H1 (cell line): ENCODE measurements around the gene CCDC174.

Experiments
- POLR2A ChIP-seq, 2 experiments: IDR thresholded peaks; 1 replicate in 1 of 2; 2 replicates in 1 of 2; pipeline ENCODE4 v1.6.1; 2011; ENCODE audit warnings: low read depth in 2 of 2, low read length in 2 of 2, mild to moderate bottlenecking in 2 of 2; ENCODE audit errors: control extremely low read depth in 1 of 2
- POLR2AphosphoS5 ChIP-seq: IDR thresholded peaks from 2 replicates; pipeline ENCODE4 v1.6.1; 2011; ENCODE audit warnings: low read depth, low read length

DNA sequence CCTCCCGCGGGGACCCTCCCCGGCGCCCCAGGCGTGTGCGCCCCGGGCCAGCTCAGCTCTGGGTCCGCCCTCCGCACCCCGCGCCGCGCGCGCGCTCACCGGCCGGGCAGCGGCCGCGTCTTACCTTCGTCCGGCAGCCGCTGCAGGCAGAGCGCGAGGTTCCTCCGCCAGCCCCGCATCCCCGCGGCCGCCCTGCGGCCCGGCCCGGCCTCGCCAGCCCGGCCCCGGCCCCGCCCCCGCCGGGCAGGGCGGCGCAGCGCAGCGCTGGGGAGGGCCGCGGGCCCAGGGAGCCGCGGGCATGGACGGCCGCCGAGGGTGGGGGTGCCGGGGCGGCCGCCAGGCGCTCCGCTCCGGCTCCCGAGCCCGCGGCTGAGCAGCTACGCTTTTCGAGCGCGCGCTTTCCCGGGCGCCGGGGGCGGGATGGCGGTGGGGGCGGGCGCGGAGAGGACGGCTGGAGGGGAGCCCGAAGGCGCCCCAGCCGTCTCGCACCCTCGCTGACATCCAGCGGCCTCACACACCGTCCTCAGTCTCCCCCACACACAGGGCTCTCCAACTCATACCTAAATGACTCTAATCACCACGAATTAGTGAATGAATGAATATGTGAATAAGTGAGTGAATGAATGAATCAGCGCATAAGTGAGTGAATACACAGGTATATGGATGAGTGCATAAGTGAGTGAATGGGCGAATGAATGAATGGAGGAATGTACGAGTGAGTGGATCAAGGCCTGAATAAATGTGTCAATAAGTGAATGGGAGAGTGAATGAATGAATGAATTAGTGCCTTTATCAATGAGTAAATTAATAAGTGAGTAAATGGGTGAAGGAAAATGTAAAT is 48.5 kb upstream of the CCDC174 start:
- TF ChIP-seq POLR2A (IDR thresholded peaks at IDR 0.05; ENCODE audit: control extremely low read depth in 1 of 2, low read depth in 2 of 2, low read length in 2 of 2) (no peak), POLR2AphosphoS5 (no peak)
